Right ventricle myocardium inferior (tissue), 1 donor: ENCODE data around the gene PANK1. TPM values are rescaled to one million over a fixed set of nuclear protein-coding genes. Genes with fewer than 3 reads are reported as not detected.
A peak's percentile ranks its signal among the peaks of the same experiment; 100 is the strongest.

Source experiments
- ATAC-seq: fragments of 200-7000 bp; cut with Tn5 transposase; one replicate; pipeline ENCODE4 v1.9.1; 2020; ENCODE audit warnings: mild to moderate bottlenecking, moderate library complexity
- DNase-seq: peaks from one replicate; pipeline ENCODE4 v3.0.0; 2021; ENCODE audit errors: missing footprints
- intact Hi-C: fragments of 100-400 bp; cut with DNase I; formaldehyde crosslinking; loops from one replicate; pipeline ENCODE4 v1.11.0; 2022
- total RNA-seq: library from RNA; stranded (reverse); fragmentation: NEBNext Ultra II Directional; extraction: Animal tissue kit (Norgen Biotek cat#: 25700); gene quantifications from one replicate; pipeline ENCODE4 v1.2.1, GENCODE V29; 2021
- donor health status: DM: no; HTN: yes; CAD: no; lungs with severe emphysema.

PANK1 gene
- total RNA-seq, 1 donor from 2014 or later = 19.0 TPM

- DNase-seq (no peak), ATAC-seq (no peak)
- intact Hi-C loops = loop anchor here (5.0 kb wide), 1 partner anchor 37 kb away; no protein-coding TSS in a partner anchor
Measured at GRCh38 chr10:89590326-89590725, 54.7 kb downstream of the PANK1 start.

- intact Hi-C loops = no loop called here
- no peak for DNase-seq
- ATAC-seq = peak; percentile 27
Measured at GRCh38 chr10:89589101-89589720, 55.8 kb downstream of the PANK1 start.

GRCh38 chr10:89588671-89589070 lies 56.4 kb downstream of the PANK1 start:
- DNase-seq (no peak), ATAC-seq (no peak)
- intact Hi-C loops = no loop called here

- intact Hi-C loops = no loop called here
- no peak for DNase-seq
- ATAC-seq = no peak
Measured at GRCh38 chr10:89582022-89582421, 63.0 kb downstream of the PANK1 start.

DNA sequence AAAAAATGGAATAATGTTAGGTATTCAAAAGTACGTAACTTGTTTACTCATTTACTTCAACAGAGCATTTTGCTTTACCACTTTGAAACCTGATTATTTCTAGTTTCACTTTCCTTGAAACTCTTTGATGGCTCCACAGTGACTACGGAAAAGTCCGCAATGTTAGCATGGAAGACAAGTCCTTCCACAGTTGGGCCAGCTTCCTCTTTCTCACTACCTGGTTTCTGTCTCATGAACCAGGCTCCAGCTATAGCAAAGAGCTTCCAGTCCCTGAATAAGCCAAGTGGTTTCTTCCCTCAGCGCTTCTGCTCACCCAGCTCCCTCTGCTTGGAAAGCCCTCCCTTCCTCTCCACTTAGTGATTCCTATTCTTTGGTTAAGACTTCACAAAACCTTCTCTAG lies 64.8 kb downstream of the PANK1 start:
- ATAC-seq (no peak), DNase-seq (no peak)
- intact Hi-C loops = no loop called here

- ATAC-seq (no peak), DNase-seq (no peak)
- intact Hi-C loops = no loop called here
Measured at GRCh38 chr10:89576696-89577095, 68.3 kb downstream of the PANK1 start.

DNA sequence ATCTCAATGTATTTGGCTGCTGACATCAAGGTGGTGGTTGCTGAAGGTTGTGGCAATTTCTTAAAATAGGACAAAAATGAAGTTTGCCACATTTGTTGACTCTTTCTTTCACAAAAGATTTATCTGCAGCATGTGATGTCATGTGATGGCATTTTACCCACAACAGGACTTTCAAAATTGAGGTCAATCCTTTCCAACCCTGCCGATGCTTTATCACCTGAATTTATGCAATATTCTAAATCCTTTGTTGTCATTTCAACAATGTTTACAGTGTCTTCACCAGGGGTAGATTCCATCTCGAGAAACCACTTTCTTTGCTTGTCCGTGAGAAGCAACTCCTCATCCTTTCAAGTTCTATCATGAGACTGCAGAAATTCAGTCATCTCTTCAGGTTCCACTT lies 69.0 kb downstream of the PANK1 start:
- DNase-seq (no peak), ATAC-seq (no peak)
- intact Hi-C loops = no loop called here

GRCh38 chr10:89575031-89575430 lies 70.0 kb downstream of the PANK1 start:
- ATAC-seq (no peak), DNase-seq (no peak)
- intact Hi-C loops = no loop called here

DNA sequence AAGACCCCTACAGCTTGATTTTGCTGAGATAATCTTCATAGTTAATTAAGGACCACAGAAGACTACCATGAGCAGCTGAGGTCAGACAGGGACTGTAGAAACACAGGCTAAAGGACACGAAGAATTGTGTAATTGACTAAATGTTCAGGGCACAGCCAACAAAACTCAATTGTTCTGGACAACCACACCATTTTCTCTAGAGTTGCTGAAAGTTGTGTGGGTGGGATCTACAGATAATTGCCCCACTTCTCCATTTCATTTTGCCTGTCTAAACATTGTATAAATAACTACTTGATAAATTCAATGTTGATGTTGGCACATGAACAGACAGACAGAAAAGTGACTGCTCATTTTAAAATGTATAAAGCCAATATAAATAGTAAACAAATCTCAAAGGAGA lies 70.7 kb downstream of the PANK1 start:
- DNase-seq (no peak), ATAC-seq (no peak)
- intact Hi-C loops = no loop called here

GRCh38 chr10:89567576-89568245 lies 77.3 kb downstream of the PANK1 start:
- DNase-seq (no peak), ATAC-seq (no peak)
- intact Hi-C loops = no loop called here

DNA sequence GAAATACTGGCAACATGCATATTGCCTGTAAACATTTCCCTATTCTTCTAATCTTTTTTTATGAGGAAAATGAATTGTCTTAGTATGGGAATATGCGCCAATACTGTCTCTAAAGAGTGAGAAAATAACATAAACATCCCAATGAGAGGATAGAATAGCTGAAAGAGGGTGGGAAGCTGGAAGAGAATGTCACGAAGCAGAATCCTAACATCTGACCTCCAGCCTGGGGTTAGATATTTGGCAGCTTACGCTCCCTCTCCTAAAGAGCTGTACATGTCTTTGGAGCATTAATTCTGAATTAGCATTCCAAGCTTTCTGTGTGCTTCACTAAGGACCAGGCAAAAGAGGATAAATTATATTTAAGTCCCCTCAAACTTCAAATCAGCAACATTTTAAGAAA lies 78.0 kb downstream of the PANK1 start:
- no peak for DNase-seq
- no peak for ATAC-seq
- intact Hi-C loops = no loop called here

DNA sequence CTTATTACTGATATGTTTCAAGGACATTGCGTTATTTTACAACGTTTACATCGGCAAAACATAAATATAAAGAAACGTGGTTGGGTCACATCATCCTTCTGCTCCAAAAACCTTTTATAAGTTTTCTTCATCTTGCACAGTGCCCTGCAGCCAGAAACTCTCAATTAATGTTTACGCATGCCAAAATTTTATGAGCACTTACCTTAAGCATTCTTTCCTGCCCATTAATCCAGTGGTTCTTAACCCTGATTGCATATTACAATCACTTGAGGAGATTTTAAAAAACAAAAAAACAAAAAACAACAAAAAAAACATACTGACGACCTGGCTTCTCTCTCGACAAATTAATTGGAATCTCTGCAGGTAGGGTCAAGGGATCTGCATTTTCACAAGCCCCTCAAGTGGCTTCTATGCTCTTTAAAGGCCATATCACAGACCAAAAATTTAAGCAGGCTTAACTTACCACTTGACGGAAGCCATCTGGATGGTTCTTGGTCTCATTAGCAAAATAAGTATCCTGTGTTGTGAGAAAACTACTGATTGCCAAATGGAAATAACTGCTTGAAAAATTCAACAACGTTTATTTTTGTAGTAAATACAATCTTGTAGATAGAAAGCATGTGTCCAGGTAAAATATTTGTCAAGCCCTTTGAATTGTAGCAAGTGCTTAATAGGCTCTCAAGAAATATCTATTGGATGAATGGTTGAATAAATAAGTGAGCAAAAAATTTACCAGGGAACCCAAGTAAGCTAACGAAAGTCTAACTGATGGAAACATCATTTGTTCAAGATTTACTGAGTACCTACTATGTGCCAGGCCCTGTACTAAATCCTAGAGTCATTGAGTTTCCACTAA lies 78.7 kb downstream of the PANK1 start:
- ATAC-seq = no peak
- no peak for DNase-seq
- intact Hi-C loops = no loop called here

DNA sequence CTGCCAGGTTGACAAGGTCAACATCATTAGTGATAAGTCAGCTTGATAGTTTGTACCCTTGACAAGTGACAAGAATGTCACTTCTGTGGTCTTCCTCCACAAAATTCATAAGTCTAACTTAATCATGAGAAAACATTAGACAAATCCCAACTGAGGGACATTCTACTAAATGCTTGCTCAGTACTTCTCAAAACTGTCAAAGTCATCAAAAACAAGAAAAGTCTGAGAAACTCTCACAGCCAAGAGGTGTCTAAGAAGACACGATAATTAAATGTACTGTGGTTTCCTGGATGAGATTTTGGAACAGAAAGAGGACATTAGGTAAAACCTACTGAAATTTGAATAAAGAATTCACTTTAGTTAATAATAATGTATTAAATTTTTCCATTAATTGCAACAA lies 79.9 kb downstream of the PANK1 start:
- DNase-seq = no peak
- ATAC-seq = no peak
- intact Hi-C loops = no loop called here

- DNase-seq = no peak
- intact Hi-C loops = loop anchor here (1.0 kb wide), 1 partner anchor 138 kb away; no protein-coding TSS in a partner anchor
- no peak for ATAC-seq
Measured at GRCh38 chr10:89563861-89564478, 81.1 kb downstream of the PANK1 start.

GRCh38 chr10:89563311-89563710 lies 81.7 kb downstream of the PANK1 start:
- ATAC-seq (no peak), DNase-seq (no peak)
- intact Hi-C loops = no loop called here

DNA sequence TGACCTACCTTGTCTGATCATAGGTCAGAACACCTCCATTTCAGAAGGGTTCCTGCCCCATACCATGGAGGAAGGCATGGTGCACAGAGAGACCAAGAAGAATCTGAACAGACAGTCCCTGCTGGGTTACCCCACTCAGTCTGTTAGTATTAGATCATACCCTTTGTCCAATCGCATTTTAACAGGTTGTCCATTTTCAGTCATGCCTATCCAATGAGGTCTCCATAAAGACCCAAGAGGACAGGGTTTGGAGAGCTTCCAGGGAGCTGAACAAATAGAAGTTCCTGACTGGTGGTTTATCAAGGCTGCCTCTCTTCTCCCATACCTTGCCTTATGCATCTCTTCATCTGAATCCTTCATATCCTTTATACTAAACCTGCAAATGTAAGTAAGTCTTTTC lies 88.4 kb downstream of the PANK1 start:
- ATAC-seq (no peak), DNase-seq (no peak)
- intact Hi-C loops = no loop called here

DNA sequence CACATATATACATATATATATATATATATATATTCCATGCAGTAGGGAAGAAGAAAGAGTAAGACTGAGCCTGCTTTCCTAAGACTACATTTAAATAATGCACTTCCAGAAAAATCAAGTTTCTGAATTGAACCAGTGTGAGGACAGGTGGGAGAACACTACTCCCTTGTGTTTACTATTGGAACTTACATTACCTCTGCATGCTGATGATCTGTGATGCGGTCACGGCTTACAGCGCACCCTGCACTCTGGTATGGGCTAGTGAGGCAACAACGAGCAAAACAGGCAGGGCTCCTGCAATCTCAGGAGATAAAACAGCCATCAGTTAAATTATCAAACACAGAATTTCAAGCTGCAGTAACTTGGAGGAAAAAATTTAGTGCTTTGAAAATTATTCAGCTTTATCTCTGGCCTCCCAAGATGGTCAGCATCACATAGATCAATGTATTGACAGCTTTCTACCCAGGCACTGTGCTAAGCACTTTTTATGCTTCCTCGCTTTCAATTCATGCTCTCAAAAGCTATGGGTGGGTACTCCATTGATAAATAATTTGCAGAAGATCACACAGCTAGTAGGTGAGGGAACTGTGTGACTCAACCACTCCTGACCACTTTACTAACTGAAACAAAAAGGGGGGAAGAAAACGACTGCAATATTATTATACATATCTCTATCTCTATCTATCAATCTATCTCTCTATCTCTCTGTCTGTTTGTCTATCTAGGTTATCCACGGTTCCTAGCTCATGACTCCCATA lies 89.2 kb downstream of the PANK1 start:
- peak; percentile 62 for ATAC-seq
- no peak for DNase-seq
- intact Hi-C loops = loop anchor here (2.0 kb wide), 1 partner anchor 129 kb away; no protein-coding TSS in a partner anchor

- intact Hi-C loops = loop anchor here (2.0 to 5.0 kb wide), 2 partner anchors 87 to 128 kb away; no protein-coding TSS in a partner anchor
- DNase-seq (no peak), ATAC-seq (no peak)
Measured at GRCh38 chr10:89554433-89554832, 90.6 kb downstream of the PANK1 start.
